Chondrocyte (in vitro differentiated cells): ENCODE results near the gene GNMT. TPM values are rescaled to one million over a fixed set of nuclear protein-coding genes. Genes with fewer than 3 reads are reported as not detected.

Experiments used
- DNase-seq: peaks from one replicate; pipeline ENCODE4 v3.0.0; 2021; ENCODE audit warnings: mixed read lengths, low spot score
- H3K27ac Mint-ChIP-seq: one replicate; pipeline ENCODE4 v1.8.0; 2021; ENCODE audit warnings: mild to moderate bottlenecking, moderate library complexity, mixed read lengths; ENCODE audit not compliant: unreplicated experiment
- H3K27me3 Mint-ChIP-seq: 2 replicates; pipeline ENCODE4 v1.8.0; 2021; ENCODE audit warnings: low read depth, mixed read lengths
- H3K36me3 Mint-ChIP-seq: 2 replicates; pipeline ENCODE4 v1.8.0; 2021; ENCODE audit warnings: low read depth, mixed read lengths
- H3K4me1 Mint-ChIP-seq: 2 replicates; pipeline ENCODE4 v1.8.0; 2021; ENCODE audit warnings: low read depth, mild to moderate bottlenecking, mixed read lengths
- H3K4me3 Mint-ChIP-seq: one replicate; pipeline ENCODE4 v1.8.0; 2021; ENCODE audit warnings: mild to moderate bottlenecking, moderate library complexity, mixed read lengths; ENCODE audit not compliant: unreplicated experiment
- H3K9me3 Mint-ChIP-seq: 2 replicates; pipeline ENCODE4 v1.8.0; 2021; ENCODE audit warnings: low read depth, mixed read lengths
- total RNA-seq: library from RNA; stranded (reverse); gene quantifications from 3 replicates; pipeline ENCODE4 v1.2.1, GENCODE V29; 2021
- TF ChIP-seq, protein P1 (sequence below): fragments of 200-600 bp; sonication (generic); IDR thresholded peaks from 2 replicates; pipeline ENCODE4 v1.5.0; 2021; ENCODE audit warnings: antibody characterized with exemption, mild to moderate bottlenecking, moderate library complexity

The GNMT gene
- total RNA-seq, 1 donor from 2014 or later: not detected

DNA sequence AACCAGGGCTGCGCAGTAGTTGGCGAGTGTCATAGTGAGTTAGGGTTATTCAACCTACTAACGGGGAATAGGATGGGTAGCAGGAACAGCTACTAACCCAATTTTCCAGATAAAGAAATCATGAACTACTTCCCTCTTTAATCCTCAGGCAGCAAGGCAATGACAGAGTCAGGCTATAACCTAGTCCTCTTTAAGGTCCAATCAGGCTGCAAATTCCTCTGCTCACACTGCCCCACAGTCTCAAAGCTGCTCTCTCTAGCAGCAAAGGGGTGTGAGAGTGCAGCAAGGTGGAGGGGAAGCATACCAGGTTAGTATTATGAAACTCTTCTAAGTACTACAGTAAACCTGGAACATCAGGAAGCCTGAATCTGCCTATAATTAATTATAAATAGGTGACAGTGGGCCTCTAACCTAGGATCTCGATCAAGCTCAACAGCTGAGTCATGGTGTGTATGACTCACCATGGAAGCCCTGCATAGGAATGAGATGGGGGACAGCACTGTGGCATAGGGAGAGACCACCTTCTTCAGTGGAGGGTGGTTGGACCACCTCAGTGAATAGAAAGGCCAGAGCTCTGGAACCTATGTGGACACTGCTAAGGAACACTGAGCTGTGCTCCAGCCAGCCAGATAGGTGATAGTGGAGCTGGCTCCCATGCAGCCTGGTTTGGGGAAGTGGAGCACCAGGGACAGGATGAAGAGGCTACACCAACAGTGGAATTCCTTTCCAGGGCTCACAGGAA, 10.5 kb downstream of the GNMT start:
- H3K36me3 Mint-ChIP-seq: peaks cover 11% of the 10 kb centered on the region
- TF ChIP-seq, protein P1, sequence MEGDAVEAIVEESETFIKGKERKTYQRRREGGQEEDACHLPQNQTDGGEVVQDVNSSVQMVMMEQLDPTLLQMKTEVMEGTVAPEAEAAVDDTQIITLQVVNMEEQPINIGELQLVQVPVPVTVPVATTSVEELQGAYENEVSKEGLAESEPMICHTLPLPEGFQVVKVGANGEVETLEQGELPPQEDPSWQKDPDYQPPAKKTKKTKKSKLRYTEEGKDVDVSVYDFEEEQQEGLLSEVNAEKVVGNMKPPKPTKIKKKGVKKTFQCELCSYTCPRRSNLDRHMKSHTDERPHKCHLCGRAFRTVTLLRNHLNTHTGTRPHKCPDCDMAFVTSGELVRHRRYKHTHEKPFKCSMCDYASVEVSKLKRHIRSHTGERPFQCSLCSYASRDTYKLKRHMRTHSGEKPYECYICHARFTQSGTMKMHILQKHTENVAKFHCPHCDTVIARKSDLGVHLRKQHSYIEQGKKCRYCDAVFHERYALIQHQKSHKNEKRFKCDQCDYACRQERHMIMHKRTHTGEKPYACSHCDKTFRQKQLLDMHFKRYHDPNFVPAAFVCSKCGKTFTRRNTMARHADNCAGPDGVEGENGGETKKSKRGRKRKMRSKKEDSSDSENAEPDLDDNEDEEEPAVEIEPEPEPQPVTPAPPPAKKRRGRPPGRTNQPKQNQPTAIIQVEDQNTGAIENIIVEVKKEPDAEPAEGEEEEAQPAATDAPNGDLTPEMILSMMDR: no peak
- no peaks in the 10 kb centered on the region for H3K27me3 Mint-ChIP-seq
- no peaks in the 10 kb centered on the region for H3K9me3 Mint-ChIP-seq
- peak overlapping the region; percentile 22 for H3K27ac Mint-ChIP-seq
- H3K4me3 Mint-ChIP-seq: no peak overlapping the region
- peaks cover 9% of the 10 kb centered on the region for H3K4me1 Mint-ChIP-seq
- no peak for DNase-seq

DNA sequence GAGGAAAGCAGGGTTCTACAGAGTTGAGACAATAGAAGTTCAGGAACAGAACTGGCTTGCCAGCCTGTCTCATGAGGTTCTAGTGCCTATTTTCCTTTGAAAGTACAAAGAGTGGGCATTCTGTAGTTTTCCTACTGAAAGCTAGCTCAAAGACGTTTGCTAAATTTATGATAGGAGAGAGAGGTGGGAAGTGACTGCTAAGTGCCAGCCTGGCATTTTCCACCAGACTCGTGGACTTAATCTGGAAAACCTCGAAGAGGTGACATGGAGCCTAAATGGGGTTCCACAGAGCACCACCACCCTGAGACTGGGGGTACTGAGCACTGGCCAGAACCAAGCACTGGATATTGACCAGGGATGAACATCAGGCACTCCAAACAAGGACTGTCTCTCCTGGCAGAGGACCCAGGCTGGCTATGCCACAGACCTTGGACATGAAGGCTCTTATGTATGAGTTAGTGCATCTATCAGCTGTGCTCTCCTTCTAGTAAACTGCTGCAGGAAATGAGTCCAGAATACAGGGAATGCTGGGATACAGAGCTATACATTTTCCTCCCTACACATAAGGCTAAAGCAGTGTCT, 11.3 kb downstream of the GNMT start:
- Mint-ChIP-seq H3K9me3 (no peaks in the 10 kb centered on the region), H3K4me1 (peaks cover 12% of the 10 kb centered on the region), H3K36me3 (peaks cover 9% of the 10 kb centered on the region), H3K27ac (no peak overlapping the region), H3K4me3 (no peak overlapping the region), H3K27me3 (no peaks in the 10 kb centered on the region)
- no peak for DNase-seq
- TF ChIP-seq, protein P1: no peak

DNA sequence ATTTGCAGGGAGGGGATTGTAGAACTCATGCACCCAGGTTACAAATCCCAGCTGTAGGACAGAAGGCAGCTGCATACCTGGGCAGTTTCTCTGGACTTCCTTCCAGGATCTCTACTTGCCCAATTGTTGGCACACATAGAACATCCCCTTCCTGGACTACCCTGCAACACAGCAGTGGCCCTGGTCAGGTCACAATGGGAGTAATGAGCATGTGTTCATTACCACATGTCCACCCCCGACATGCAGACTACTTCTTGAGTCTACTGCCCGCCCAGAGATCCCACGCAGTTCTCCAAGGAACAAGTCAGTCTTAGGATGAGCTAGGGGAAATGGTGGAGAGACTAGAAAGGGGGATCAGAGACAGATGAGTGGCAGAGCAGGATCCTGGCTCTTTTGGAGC, 13.4 kb downstream of the GNMT start:
- Mint-ChIP-seq H3K36me3 (peaks cover 5% of the 10 kb centered on the region), H3K9me3 (no peaks in the 10 kb centered on the region), H3K4me1 (peaks cover 24% of the 10 kb centered on the region), H3K4me3 (no peak overlapping the region), H3K27ac (no peak overlapping the region), H3K27me3 (no peaks in the 10 kb centered on the region)
- TF ChIP-seq, protein P1: no peak
- no peak for DNase-seq

DNA sequence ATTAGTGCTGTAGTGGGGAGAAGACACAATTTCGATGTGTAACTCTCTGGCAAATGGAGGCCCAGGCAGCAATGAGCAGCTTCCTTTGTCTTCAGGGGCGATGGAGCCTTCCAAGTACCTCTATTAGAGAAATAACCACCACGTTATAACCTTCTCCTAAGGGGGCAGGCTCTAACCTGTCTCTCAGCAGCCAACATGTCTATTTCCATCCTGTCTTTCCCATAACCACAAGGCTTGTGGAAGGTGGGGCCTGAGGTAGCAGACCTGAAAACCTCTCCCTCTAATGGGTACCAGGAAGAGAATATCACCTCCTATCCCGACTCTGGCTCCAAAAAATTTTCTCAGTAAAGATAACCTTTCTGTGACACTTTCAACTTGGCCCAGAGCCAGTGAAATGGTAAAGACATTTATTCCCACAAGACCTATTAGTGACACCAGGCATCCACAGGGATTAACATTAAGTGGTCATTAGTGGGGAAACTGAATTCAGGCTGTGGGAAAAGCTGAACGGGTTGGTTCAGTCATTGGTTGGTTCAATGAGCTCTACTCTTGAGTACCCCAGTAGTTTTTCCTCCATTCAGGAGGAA, 14.5 kb downstream of the GNMT start:
- Mint-ChIP-seq H3K27ac (no peak overlapping the region), H3K27me3 (no peaks in the 10 kb centered on the region), H3K4me1 (peaks cover 34% of the 10 kb centered on the region), H3K9me3 (no peaks in the 10 kb centered on the region), H3K36me3 (peaks cover 5% of the 10 kb centered on the region), H3K4me3 (no peak overlapping the region)
- TF ChIP-seq, protein P1: no peak
- DNase-seq: no peak

DNA sequence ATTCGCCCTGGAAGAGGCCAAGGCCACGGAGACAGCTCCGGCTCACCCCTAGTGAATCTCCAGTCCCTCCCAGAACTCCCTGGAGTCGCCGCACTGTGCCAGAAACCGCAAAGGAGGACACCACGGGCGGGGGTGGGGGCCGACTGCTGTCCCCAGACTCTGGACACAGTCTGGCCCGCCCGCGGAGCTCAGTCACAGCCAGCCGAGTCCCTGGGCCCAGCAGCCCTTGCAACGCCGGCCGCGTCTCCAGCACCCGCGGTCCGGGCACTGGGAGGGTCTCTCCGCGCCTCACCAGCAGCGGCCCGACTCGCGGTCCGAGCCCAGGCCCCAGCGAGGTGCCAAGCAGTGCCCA, 17.9 kb downstream of the GNMT start:
- TF ChIP-seq, protein P1: no peak
- H3K36me3 Mint-ChIP-seq: peaks cover 5% of the 10 kb centered on the region
- peaks cover 25% of the 10 kb centered on the region for H3K4me1 Mint-ChIP-seq
- H3K9me3 Mint-ChIP-seq: no peaks in the 10 kb centered on the region
- H3K27ac Mint-ChIP-seq: peak overlapping the region; percentile 63
- no peak for DNase-seq
- H3K4me3 Mint-ChIP-seq: peak overlapping the region; percentile 86
- no peaks in the 10 kb centered on the region for H3K27me3 Mint-ChIP-seq
